Loucy (cell line): ENCODE data around the gene GPX1.
"Not testable (repeated sequence)": the region's sequence is repeated elsewhere in the genome, so short reads cannot be mapped to it uniquely, and the experiment has no call there.

Source experiments
- H2AFZ ChIP-seq: fragments of 200-600 bp; sonication (generic); 2 replicates; pipeline ENCODE4 v1.6.0; 2016; ENCODE audit warnings: antibody characterized with exemption, mild to moderate bottlenecking, low read length, moderate library complexity
- H3F3A ChIP-seq: fragments of 200-600 bp; 2 replicates; pipeline ENCODE4 v1.6.0; 2016; ENCODE audit warnings: antibody characterized with exemption, low read depth, mild to moderate bottlenecking
- H3K27me3 ChIP-seq: fragments of 200-600 bp; sonication (generic); 2 replicates; pipeline ENCODE4 v1.6.1; 2014; ENCODE audit warnings: low read length, mild to moderate bottlenecking; ENCODE audit not compliant: insufficient read depth, poor library complexity, severe bottlenecking
- H3K36me3 ChIP-seq: fragments of 200-600 bp; sonication (generic); 2 replicates; pipeline ENCODE4 v1.6.1; 2016; ENCODE audit warnings: low read length; ENCODE audit not compliant: insufficient read depth
- H3K4me1 ChIP-seq: fragments of 200-600 bp; sonication (generic); 2 replicates; pipeline ENCODE4 v1.5.1; 2014; ENCODE audit warnings: low read length, mild to moderate bottlenecking; ENCODE audit not compliant: insufficient read depth, poor library complexity, severe bottlenecking
- H3K4me2 ChIP-seq: fragments of 200-600 bp; sonication (generic); 2 replicates; pipeline ENCODE4 v1.6.0; 2014; ENCODE audit warnings: antibody characterized with exemption, low read length, low read depth, mild to moderate bottlenecking; ENCODE audit not compliant: poor library complexity, severe bottlenecking
- H3K4me3 ChIP-seq: fragments of 200-600 bp; sonication (generic); 2 replicates; pipeline ENCODE4 v1.5.1; 2014; ENCODE audit warnings: low read length, mild to moderate bottlenecking, mixed read lengths; ENCODE audit not compliant: poor library complexity, severe bottlenecking
- H3K79me2 ChIP-seq: fragments of 200-600 bp; sonication (generic); 2 replicates; pipeline ENCODE4 v1.6.1; 2014; ENCODE audit warnings: low read length; ENCODE audit not compliant: insufficient read depth
- H3K9ac ChIP-seq: fragments of 200-600 bp; sonication (generic); 2 replicates; pipeline ENCODE4 v1.6.0; 2014; ENCODE audit warnings: mild to moderate bottlenecking, low read depth, low read length, moderate library complexity; ENCODE audit not compliant: poor library complexity, severe bottlenecking
- H3K9me2 ChIP-seq: fragments of 200-600 bp; sonication (generic); replicated peaks from 2 replicates; pipeline ENCODE4 v1.6.1; 2016; ENCODE audit warnings: low read depth, low read length, mixed read lengths
- H3K9me3 ChIP-seq: fragments of 200-600 bp; sonication (generic); 2 replicates; pipeline ENCODE4 v1.6.1; 2014; ENCODE audit warnings: mild to moderate bottlenecking, antibody characterized with exemption, low read length, low read depth; ENCODE audit not compliant: insufficient read depth
- H4K20me1 ChIP-seq: fragments of 200-600 bp; sonication (generic); 2 replicates; pipeline ENCODE4 v1.6.0; 2014; ENCODE audit warnings: antibody characterized with exemption, low read length, mild to moderate bottlenecking; ENCODE audit not compliant: insufficient read depth, poor library complexity, severe bottlenecking
- EZH2phosphoT487 ChIP-seq: fragments of 200-600 bp; IDR thresholded peaks from 2 replicates; pipeline ENCODE4 v1.6.1; 2018; ENCODE audit warnings: antibody characterized with exemption, mild to moderate bottlenecking, moderate library complexity, borderline replicate concordance
- TF ChIP-seq, protein P1 (sequence below): fragments of 200-600 bp; sonication (generic); conservative IDR thresholded peaks from 2 replicates; pipeline ENCODE4 v1.5.1; 2014; ENCODE audit warnings: mild to moderate bottlenecking, antibody characterized with exemption, low read length

The GPX1 gene

GRCh38 chr3:49349348-49350114, 8.6 kb downstream of the GPX1 start:
- peaks cover 11% of the 10 kb centered on the region for H3K4me1 ChIP-seq
- TF ChIP-seq, protein P1, sequence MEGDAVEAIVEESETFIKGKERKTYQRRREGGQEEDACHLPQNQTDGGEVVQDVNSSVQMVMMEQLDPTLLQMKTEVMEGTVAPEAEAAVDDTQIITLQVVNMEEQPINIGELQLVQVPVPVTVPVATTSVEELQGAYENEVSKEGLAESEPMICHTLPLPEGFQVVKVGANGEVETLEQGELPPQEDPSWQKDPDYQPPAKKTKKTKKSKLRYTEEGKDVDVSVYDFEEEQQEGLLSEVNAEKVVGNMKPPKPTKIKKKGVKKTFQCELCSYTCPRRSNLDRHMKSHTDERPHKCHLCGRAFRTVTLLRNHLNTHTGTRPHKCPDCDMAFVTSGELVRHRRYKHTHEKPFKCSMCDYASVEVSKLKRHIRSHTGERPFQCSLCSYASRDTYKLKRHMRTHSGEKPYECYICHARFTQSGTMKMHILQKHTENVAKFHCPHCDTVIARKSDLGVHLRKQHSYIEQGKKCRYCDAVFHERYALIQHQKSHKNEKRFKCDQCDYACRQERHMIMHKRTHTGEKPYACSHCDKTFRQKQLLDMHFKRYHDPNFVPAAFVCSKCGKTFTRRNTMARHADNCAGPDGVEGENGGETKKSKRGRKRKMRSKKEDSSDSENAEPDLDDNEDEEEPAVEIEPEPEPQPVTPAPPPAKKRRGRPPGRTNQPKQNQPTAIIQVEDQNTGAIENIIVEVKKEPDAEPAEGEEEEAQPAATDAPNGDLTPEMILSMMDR = no peak
- H4K20me1 ChIP-seq = no peaks in the 10 kb centered on the region
- H3K9me3 ChIP-seq = no peaks in the 10 kb centered on the region
- H3K36me3 ChIP-seq = no peaks in the 10 kb centered on the region
- no peaks in the 10 kb centered on the region for H3K79me2 ChIP-seq
- H3K9ac ChIP-seq = no peak overlapping the region
- H3K4me3 ChIP-seq = no peak overlapping the region
- no peaks in the 10 kb centered on the region for H3K27me3 ChIP-seq
- no peaks in the 10 kb centered on the region for H3K9me2 ChIP-seq
- H2AFZ ChIP-seq = no peak overlapping the region
- H3F3A ChIP-seq = no peaks in the 10 kb centered on the region
- no peak overlapping the region for H3K4me2 ChIP-seq

GRCh38 chr3:49348361-49348760, 9.8 kb downstream of the GPX1 start:
- H3K4me2 ChIP-seq, H3K9me2 ChIP-seq, H3K9ac ChIP-seq, H3K36me3 ChIP-seq, H3K4me3 ChIP-seq, H2AFZ ChIP-seq, H3K9me3 ChIP-seq, H3K79me2 ChIP-seq, H4K20me1 ChIP-seq, H3K27me3 ChIP-seq, H3F3A ChIP-seq: not testable (repeated sequence)
- H3K4me1 ChIP-seq = peaks cover 11% of the 10 kb centered on the region

DNA sequence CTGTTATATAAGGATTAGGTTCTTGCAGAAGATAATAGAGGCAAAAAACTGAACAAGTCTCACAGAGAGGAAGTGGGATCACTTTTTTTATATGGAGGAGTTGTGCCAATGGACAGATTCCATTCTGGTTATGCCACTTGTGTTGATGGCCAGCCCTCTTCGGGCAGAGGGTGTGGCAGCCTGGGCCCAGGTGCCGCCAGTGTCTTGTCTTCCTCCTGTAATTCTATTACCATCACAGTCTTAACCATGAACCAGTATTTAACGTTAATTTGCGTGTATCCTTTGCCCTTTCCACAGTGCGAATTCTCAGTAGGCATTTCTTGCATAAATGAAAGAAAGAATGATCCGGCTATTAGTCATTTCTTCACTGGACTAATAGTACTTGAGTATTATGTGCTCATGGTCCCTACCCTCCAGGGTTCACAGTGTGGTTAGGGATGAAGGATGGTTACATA, 11.3 kb downstream of the GPX1 start:
- TF ChIP-seq EZH2phosphoT487 = no peak
- TF ChIP-seq, protein P1 = no peak
- no peak overlapping the region for H3K9ac ChIP-seq
- no peaks in the 10 kb centered on the region for H3K9me2 ChIP-seq
- H3K79me2 ChIP-seq = no peaks in the 10 kb centered on the region
- no peak overlapping the region for H3K4me3 ChIP-seq
- H3K9me3 ChIP-seq = no peaks in the 10 kb centered on the region
- H3K4me1 ChIP-seq = peaks cover 13% of the 10 kb centered on the region
- no peaks in the 10 kb centered on the region for H3K36me3 ChIP-seq
- H3F3A ChIP-seq = no peaks in the 10 kb centered on the region
- H3K4me2 ChIP-seq = no peak overlapping the region
- H2AFZ ChIP-seq = no peak overlapping the region
- H3K27me3 ChIP-seq = no peaks in the 10 kb centered on the region
- H4K20me1 ChIP-seq = no peaks in the 10 kb centered on the region

GRCh38 chr3:49343163-49343562, 15.0 kb downstream of the GPX1 start:
- Histone ChIP-seq H3K4me1 (peaks cover 24% of the 10 kb centered on the region), H3K36me3 (no peaks in the 10 kb centered on the region), H2AFZ (no peak overlapping the region), H3K27me3 (no peaks in the 10 kb centered on the region), H3K9ac (no peak overlapping the region), H3K79me2 (peaks cover 16% of the 10 kb centered on the region), H3K4me2 (no peak overlapping the region), H3K9me2 (no peaks in the 10 kb centered on the region), H3F3A (peaks cover 3% of the 10 kb centered on the region; the same call in 1 of the 2 replicates), H3K4me3 (no peak overlapping the region), H3K9me3 (no peaks in the 10 kb centered on the region), H4K20me1 (no peaks in the 10 kb centered on the region)
- TF ChIP-seq, protein P1 = no peak
- no peak for TF ChIP-seq EZH2phosphoT487
